Ovary (tissue), 9 donors: ENCODE data around the gene PON2. TPM values are rescaled to one million over a fixed set of nuclear protein-coding genes. Genes with fewer than 3 reads are reported as not detected.

Experiments used
- DNase-seq, 5 donors: peaks; one replicate each; pipeline ENCODE4 v3.0.0-alpha.2; 2019 to 2020
- H3K27ac ChIP-seq, 2 donors: fragments of 200-600 bp; one replicate each; pipeline versions ENCODE4 v1.5.1 to v1.8.0; 2019 to 2022
- H3K27me3 ChIP-seq: fragments of 200-600 bp; one replicate; pipeline ENCODE4 v1.8.0; 2022
- H3K36me3 ChIP-seq: fragments of 200-600 bp; sonication (generic); one replicate; pipeline ENCODE4 v1.5.1; 2019
- H3K4me1 ChIP-seq: one replicate; pipeline ENCODE4 v1.8.1; 2013; ENCODE audit warnings: mild to moderate bottlenecking, moderate library complexity; ENCODE audit not compliant: insufficient read depth
- H3K4me3 ChIP-seq: fragments of 200-600 bp; sonication (generic); one replicate; pipeline ENCODE4 v1.5.1; 2017
- H3K9me3 ChIP-seq, 2 donors: fragments of 200-600 bp in 1 of 2; sonication (generic) in 1 of 2; one replicate each; pipeline versions ENCODE4 v1.5.1 to v1.8.1; 2013 to 2019; ENCODE audit warnings: mild to moderate bottlenecking in 1 of 2, moderate library complexity in 1 of 2
- EP300 ChIP-seq: sonication (generic); formaldehyde crosslinking; IDR thresholded peaks from one replicate; pipeline ENCODE4 v1.6.1; 2017; ENCODE audit warnings: antibody characterized with exemption
- POLR2A ChIP-seq: fragments of 450-650 bp; IDR thresholded peaks from one replicate; pipeline ENCODE4 v1.6.1; 2017; ENCODE audit warnings: antibody characterized with exemption, mild to moderate bottlenecking, moderate library complexity
- WGBS, 3 donors: extraction: QIAGEN DNeasy Blood & Tissue Kit in 1 of 3; methylation state at CpG; one replicate each; pipeline versions ENCODE4 v1.1.5 to v1.1.7; 2013 to 2017; 5-methylcytosine and 5-hydroxymethylcytosine counted together
- intact Hi-C, 4 donors: fragments of 100-400 bp; cut with DNase I; formaldehyde crosslinking; loops; one replicate each; pipeline versions ENCODE4 v1.11.0 to v1.15.1; 2022 to 2023
- polyA plus RNA-seq, 2 donors: library from polyadenylated mRNA; stranded (reverse); fragments of 200-250 nt in 1 of 2; fragments of 350-450 nt in 1 of 2; fragmentation: Illumina TruSeq in 1 of 2; extraction: RNeasy Lipid Tissue Mini Kit (QIAGEN cat#74804) in 1 of 2; gene quantifications; one replicate each; pipeline ENCODE4 v1.2.3, GENCODE V29; 2013 to 2014
- total RNA-seq, 7 donors: library from RNA; depleted of rRNA in 2 of 7; stranded (reverse); fragments of >200 nt in 2 of 7; fragmentation: NEBNext Ultra II Directional in 3 of 7; extraction: Animal tissue kit (Norgen Biotek cat#: 25700) in 3 of 7; gene quantifications; one replicate each; pipeline versions ENCODE4 v1.1.0 to v1.2.4, GENCODE V29; 2016 to 2023
- TF ChIP-seq, protein P1 (sequence below), 3 donors: fragments of 450-650 bp in 2 of 3; fragments of 200-600 bp in 1 of 3; IDR thresholded peaks; one replicate each; pipeline versions ENCODE4 v1.5.1 to v1.8.0; 2016 to 2022; ENCODE audit warnings: antibody characterized with exemption in 3 of 3, mild to moderate bottlenecking in 1 of 3
- donor health status: DM: no; HTN: no; CAD: no; lungs with moderate emphysema.
- donor health status: DM: no; HTN: no; CAD: no.
- donor health status: Bipolar disorder and iron deficiency.
- donor health status: DM: yes; HTN: yes; CAD: no.
- donor health status: DM: no; HTN: no; CAD: no.
- donor health status: DM: yes; HTN: yes; CAD: no.

Gene PON2
- total and polyA plus RNA-seq, 9 donors = 29.3 to 108 (median 48.1) TPM

DNA sequence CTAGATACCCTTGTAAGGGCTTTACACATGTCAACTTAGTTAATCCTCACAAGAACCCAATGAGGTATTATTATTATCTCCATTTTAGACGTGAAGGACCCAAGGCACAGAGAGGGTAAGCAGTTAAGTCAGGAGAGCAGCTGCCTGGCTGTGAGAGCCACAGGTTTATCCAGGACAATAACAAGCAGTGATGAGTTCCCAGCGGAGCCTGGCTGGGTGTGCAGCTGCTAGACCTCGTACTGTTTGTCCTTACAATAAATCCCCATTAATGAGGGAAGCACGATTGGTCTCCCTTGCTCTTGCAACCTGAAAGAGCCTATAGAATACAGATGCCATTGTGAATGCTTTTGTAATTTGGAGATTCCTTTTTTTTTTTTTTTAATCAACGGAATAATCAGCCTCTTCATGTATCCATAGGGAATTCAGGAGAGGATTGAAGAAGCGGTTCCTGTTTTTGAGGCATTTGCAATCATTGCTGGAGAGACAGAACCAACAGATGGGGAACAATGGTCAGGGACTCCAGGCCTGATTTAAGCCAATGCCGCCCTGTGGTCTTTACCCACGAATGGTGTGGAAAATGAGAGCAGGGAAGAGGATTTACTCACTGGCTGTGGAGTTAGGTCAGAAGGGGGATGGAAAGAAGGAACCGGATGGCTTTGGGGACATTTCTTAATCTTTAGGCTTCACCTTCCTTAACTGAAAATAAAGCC lies 38.6 kb upstream of the PON2 start:
- H3K4me3 ChIP-seq = no peak overlapping the region
- no peaks in the 10 kb centered on the region for H3K9me3 ChIP-seq
- no peak for DNase-seq
- no peak for TF ChIP-seq EP300
- no peak for TF ChIP-seq POLR2A
- TF ChIP-seq, protein P1, sequence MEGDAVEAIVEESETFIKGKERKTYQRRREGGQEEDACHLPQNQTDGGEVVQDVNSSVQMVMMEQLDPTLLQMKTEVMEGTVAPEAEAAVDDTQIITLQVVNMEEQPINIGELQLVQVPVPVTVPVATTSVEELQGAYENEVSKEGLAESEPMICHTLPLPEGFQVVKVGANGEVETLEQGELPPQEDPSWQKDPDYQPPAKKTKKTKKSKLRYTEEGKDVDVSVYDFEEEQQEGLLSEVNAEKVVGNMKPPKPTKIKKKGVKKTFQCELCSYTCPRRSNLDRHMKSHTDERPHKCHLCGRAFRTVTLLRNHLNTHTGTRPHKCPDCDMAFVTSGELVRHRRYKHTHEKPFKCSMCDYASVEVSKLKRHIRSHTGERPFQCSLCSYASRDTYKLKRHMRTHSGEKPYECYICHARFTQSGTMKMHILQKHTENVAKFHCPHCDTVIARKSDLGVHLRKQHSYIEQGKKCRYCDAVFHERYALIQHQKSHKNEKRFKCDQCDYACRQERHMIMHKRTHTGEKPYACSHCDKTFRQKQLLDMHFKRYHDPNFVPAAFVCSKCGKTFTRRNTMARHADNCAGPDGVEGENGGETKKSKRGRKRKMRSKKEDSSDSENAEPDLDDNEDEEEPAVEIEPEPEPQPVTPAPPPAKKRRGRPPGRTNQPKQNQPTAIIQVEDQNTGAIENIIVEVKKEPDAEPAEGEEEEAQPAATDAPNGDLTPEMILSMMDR (IDR thresholded peaks at IDR 0.05) = no peak
- H3K4me1 ChIP-seq = peaks cover 7% of the 10 kb centered on the region
- H3K27me3 ChIP-seq = no peaks in the 10 kb centered on the region
- H3K27ac ChIP-seq = no peak overlapping the region
- 81 to 91% (median 87%) methylated on average over 9 of the region's 9 CpGs for WGBS, 3 donors
- no peaks in the 10 kb centered on the region for H3K36me3 ChIP-seq
- intact Hi-C loops = no loop called here

DNA sequence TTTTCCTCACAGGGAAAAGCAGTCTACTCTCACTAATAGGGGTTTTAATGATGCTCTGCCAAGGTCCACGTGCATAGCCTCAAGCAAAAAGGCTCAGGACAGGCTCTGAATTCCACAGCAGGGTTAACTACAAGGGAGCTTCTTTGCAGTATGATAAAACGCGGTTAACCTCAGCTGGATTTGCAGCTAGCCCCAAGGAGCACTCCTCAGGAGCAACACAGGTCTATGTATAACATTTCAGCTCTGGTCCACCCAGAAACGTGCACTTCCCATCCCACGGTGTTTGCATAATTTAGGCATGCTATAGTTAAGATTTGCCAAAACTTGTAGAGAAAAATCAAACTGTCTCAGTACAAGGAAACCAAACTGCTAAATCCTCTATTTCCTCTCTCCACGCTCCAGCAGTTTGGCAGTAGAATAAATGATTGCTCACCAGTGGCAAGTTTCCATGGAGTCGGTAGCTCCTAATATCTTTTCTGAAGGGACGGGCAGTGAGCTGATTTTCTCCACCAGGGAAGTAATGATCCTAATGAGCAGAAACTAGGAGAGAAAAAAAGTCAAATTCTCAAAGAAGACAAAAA lies 37.8 kb upstream of the PON2 start:
- TF ChIP-seq EP300 = no peak
- TF ChIP-seq, protein P1 (IDR thresholded peaks at IDR 0.05) = no peak
- no peak for TF ChIP-seq POLR2A
- Histone ChIP-seq H3K27me3 (no peaks in the 10 kb centered on the region), H3K9me3 (no peaks in the 10 kb centered on the region), H3K36me3 (no peaks in the 10 kb centered on the region), H3K27ac (no peak overlapping the region), H3K4me3 (no peak overlapping the region), H3K4me1 (peaks cover 4% of the 10 kb centered on the region)
- intact Hi-C loops = no loop called here
- 7 to 12% (median 11%) methylated on average over 8 of the region's 8 CpGs for WGBS, 3 donors
- DNase-seq = peak in 3 of 5 donors; percentile 10 to 21 (median 16)

DNA sequence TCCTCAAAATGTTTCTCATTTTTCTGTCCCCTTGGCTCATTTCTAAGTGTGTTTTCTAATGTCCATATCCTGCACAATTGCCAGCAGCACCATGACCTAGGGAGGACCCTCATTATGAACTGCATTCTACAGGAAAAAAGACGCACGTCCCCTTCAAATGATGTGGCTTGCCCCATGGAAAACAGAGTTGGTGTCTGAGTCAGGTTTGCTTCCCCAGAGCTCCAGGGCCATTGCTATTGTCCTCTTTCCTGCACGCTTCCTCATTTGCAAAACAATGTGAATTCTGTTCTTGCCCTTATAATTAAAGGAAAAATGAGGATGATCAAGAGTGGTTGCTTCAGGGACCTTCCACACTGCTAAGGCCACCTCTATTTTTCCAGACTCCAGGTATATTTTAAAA lies 36.2 kb upstream of the PON2 start:
- Histone ChIP-seq H3K4me3 (no peak overlapping the region), H3K4me1 (peaks cover 4% of the 10 kb centered on the region), H3K27ac (no peak overlapping the region), H3K9me3 (no peaks in the 10 kb centered on the region), H3K36me3 (no peaks in the 10 kb centered on the region), H3K27me3 (no peaks in the 10 kb centered on the region)
- no peak for DNase-seq
- 88 to 99% (median 95%) methylated on average over 3 of the region's 3 CpGs for WGBS, 3 donors
- intact Hi-C loops = no loop called here
- no peak for TF ChIP-seq EP300
- TF ChIP-seq POLR2A = no peak
- TF ChIP-seq, protein P1 (IDR thresholded peaks at IDR 0.05) = no peak

DNA sequence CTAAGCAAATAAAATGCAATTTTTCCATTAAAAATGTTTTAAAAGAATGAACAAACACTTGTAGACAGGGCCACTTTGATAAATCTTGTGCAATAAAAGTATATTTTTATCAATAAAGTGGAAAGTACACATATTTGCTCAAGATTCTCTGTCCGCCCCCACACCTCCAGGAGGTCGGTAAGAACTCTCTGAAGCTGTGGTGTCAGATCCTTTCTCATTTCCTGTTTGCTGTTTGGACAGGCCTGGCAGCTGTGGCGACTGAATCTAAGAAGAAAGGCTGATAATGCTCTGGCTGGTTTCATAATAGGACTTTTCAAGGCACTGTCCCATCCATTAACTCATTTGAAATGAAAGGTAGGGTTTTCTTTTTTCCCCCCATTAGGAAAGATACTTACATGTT lies 35.6 kb upstream of the PON2 start:
- Histone ChIP-seq H3K27me3 (no peaks in the 10 kb centered on the region), H3K4me1 (peaks cover 4% of the 10 kb centered on the region), H3K36me3 (no peaks in the 10 kb centered on the region), H3K4me3 (no peak overlapping the region), H3K9me3 (no peaks in the 10 kb centered on the region), H3K27ac (no peak overlapping the region)
- 18 to 29% (median 19%) methylated on average over 3 of the region's 3 CpGs for WGBS, 3 donors
- DNase-seq = peak in 3 of 5 donors; percentile 22 to 36 (median 23)
- no peak for TF ChIP-seq EP300
- intact Hi-C loops = no loop called here

DNA sequence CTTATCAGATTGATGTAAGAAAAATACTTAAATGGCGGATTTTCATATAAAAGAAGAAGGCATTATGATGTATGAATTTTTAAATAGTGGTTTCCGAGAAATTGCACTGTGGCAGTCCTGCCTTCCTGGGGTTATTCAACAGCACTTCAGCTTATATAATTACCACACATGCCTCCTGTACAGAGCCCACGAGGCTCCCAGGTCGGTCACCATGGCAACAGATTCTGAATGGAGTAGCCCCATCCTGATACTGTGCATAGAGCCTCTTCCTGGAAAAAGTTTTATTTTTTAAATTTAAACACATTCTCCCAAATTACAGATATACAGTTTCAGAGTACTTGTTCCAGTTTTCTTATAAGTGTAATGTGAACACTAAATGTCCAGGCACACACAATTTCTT lies 35.0 kb upstream of the PON2 start:
- 81 to 85% (median 82%) methylated on average over 4 of the region's 4 CpGs for WGBS, 3 donors
- intact Hi-C loops = no loop called here
- Histone ChIP-seq H3K4me3 (no peak overlapping the region), H3K9me3 (no peaks in the 10 kb centered on the region), H3K27ac (no peak overlapping the region), H3K36me3 (no peaks in the 10 kb centered on the region), H3K27me3 (no peaks in the 10 kb centered on the region), H3K4me1 (peaks cover 4% of the 10 kb centered on the region)
- no peak for DNase-seq
- TF ChIP-seq, protein P1 (IDR thresholded peaks at IDR 0.05) = no peak
- TF ChIP-seq EP300 (no peak), POLR2A (no peak)
